ENCODE results near the gene DUS2.
"Not testable (repeated sequence)": the region's sequence is repeated elsewhere in the genome, so short reads cannot be mapped to it uniquely, and the experiment has no call there.

DUS2 gene

GRCh38 chr16:67998779-67999688 is 24.1 kb upstream of the DUS2 start, which contains the start of gene DPEP2:
DPEP2 (minus strand) TSS chr16:67999484; CDS start chr16:67993212, 6,272 bp downstream.
- peak; percentile 78 to 90 for DNase-seq

GRCh38 chr16:67999985-68000384 is 23.1 kb upstream of the DUS2 start:
- DNase-seq = peak; percentile 62 to 77

GRCh38 chr16:68000450-68000849 is 22.6 kb upstream of the DUS2 start:
- DNase-seq = no peak

- DNase-seq = no peak
These were observed 20.1 kb upstream of the DUS2 start for GRCh38 chr16:68003031-68003430.

GRCh38 chr16:68005211-68005610 is 17.9 kb upstream of the DUS2 start:
- DNase-seq = peak in 1 of 2 donors; percentile 22

- peak; percentile 81 to 96 for DNase-seq
These were observed 17.2 kb upstream of the DUS2 start for GRCh38 chr16:68005786-68006286.

GRCh38 chr16:68009157-68009735 is 13.8 kb upstream of the DUS2 start:
- no peak for DNase-seq

GRCh38 chr16:68009872-68010271 is 13.2 kb upstream of the DUS2 start:
- DNase-seq = not testable (repeated sequence)

- peak in 1 of 2 donors; percentile 14 for DNase-seq
These were observed 9.6 kb upstream of the DUS2 start for GRCh38 chr16:68013440-68013839.

- no peak for DNase-seq
These were observed 7.4 kb upstream of the DUS2 start, which contains the start of gene DPEP2NB for GRCh38 chr16:68015681-68016080. DPEP2NB (minus strand) TSS chr16:68015911; CDS start chr16:68015770, 141 bp downstream.

- no peak for DNase-seq
These were observed 3.9 kb upstream of the DUS2 start for GRCh38 chr16:68019167-68019680.

GRCh38 chr16:68021490-68021889 is 1.6 kb upstream of the DUS2 start:
- DNase-seq = no peak

GRCh38 chr16:68022278-68022727 is 781 bp upstream of the DUS2 start:
- DNase-seq = no peak

GRCh38 chr16:68028996-68029395 is 5.9 kb downstream of the DUS2 start:
- no peak for DNase-seq

- DNase-seq = not testable (repeated sequence)
These were observed 7.0 kb downstream of the DUS2 start for GRCh38 chr16:68030108-68030507.

GRCh38 chr16:68031951-68032350 is 8.9 kb downstream of the DUS2 start:
- DNase-seq = no peak

GRCh38 chr16:68033101-68033500 is 10.0 kb downstream of the DUS2 start:
- no peak for DNase-seq

- no peak for DNase-seq
These were observed 12.1 kb downstream of the DUS2 start for GRCh38 chr16:68035227-68035626.

GRCh38 chr16:68037841-68038597 is 14.9 kb downstream of the DUS2 start:
- DNase-seq = peak; percentile 20 to 22

- peak; percentile 46 to 83 for DNase-seq
These were observed 17.6 kb downstream of the DUS2 start for GRCh38 chr16:68040506-68041288.

- DNase-seq = peak; percentile 70 to 76
These were observed 18.7 kb downstream of the DUS2 start for GRCh38 chr16:68041783-68042182.

- DNase-seq = no peak
These were observed 23.0 kb downstream of the DUS2 start for GRCh38 chr16:68046106-68046505.

Data from inflammatory macrophage treated with lipopolysaccharide for 1 hour (primary cell).